ENCODE measurements around the gene DYSF.
"Not testable (repeated sequence)": the region's sequence is repeated elsewhere in the genome, so short reads cannot be mapped to it uniquely, and the experiment has no call there.

Gene DYSF

GRCh38 chr2:71428472-71429383 lies 24.6 kb upstream of the DYSF start:
- Histone ChIP-seq H3K9ac (ENCODE audit: low read length in 2 of 2) (no peak overlapping the region), H3K4me3 (ENCODE audit: low read length in 2 of 2) (no peak overlapping the region), H3K27me3 (ENCODE audit: control insufficient read depth in 1 of 2, insufficient read depth in 2 of 2, low read length in 2 of 2) (no peaks in the 10 kb centered on the region), H3K4me1 (ENCODE audit: control insufficient read depth, insufficient read depth, low read length) (no peaks in the 10 kb centered on the region), H3K9me3 (ENCODE audit: control insufficient read depth in 2 of 2, low read length in 2 of 2) (no peaks in the 10 kb centered on the region), H3K27ac (ENCODE audit: low read length) (no peak overlapping the region), H3K36me3 (ENCODE audit: control insufficient read depth in 2 of 2, insufficient read depth in 2 of 2, low read length in 2 of 2) (peaks cover 22 to 42% of the 10 kb centered on the region in 2 donors)

DNA sequence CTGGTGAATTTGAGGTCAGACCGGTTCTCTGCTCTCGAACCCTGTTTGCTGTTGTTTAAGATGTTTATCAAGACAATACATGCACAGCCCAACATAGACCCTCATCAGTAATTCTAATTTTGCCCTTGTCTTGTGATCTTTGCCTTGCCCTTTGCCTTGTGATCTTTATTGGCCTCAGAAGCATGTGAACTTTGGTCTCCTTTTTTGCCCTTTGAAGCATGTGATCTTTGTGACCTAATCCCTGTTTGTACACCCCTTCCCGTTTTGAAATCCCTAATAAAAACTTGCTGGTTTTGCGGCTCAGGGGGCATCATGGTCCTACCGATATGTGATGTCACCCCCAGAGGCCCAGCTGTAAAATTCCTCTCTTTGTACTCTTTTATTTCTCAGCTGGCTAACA lies 8.2 kb upstream of the DYSF start:
- not testable (repeated sequence) for H3K36me3 ChIP-seq (ENCODE audit: control insufficient read depth in 2 of 2, insufficient read depth in 2 of 2, low read length in 2 of 2); H3K9me3 ChIP-seq (ENCODE audit: control insufficient read depth in 2 of 2, low read length in 2 of 2); H3K27ac ChIP-seq (ENCODE audit: low read length); H3K27me3 ChIP-seq (ENCODE audit: control insufficient read depth in 1 of 2, insufficient read depth in 2 of 2, low read length in 2 of 2); H3K4me3 ChIP-seq (ENCODE audit: low read length in 2 of 2); H3K9ac ChIP-seq (ENCODE audit: low read length in 2 of 2); H3K4me1 ChIP-seq (ENCODE audit: control insufficient read depth, insufficient read depth, low read length)

DNA sequence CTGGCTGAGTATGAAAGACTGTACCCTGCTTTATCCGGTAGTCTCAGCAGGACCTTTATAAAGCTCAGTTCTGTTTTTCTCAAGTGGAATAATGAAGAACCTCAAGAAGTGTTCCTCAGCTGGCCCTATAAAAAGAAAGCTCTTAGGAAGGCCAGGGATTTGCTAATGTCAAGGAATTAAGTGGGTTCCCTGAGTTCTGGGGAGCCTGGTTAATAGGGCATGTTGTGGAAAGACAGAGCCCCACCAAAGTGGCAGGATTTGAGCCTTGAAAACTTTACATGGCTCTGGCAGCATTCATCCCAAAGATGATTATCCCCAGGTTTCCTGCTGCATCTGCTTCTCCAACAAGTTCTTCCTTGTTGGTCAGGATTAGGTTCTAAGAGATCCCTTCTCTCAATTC lies 6.9 kb upstream of the DYSF start:
- H3K4me1 ChIP-seq (ENCODE audit: control insufficient read depth, insufficient read depth, low read length): peaks cover 10% of the 10 kb centered on the region
- H3K4me3 ChIP-seq (ENCODE audit: low read length in 2 of 2): no peak overlapping the region
- H3K36me3 ChIP-seq (ENCODE audit: control insufficient read depth in 2 of 2, insufficient read depth in 2 of 2, low read length in 2 of 2): no peaks in the 10 kb centered on the region
- no peaks in the 10 kb centered on the region for H3K9me3 ChIP-seq (ENCODE audit: control insufficient read depth in 2 of 2, low read length in 2 of 2)
- no peak overlapping the region for H3K9ac ChIP-seq (ENCODE audit: low read length in 2 of 2)
- H3K27ac ChIP-seq (ENCODE audit: low read length): no peak overlapping the region
- no peaks in the 10 kb centered on the region for H3K27me3 ChIP-seq (ENCODE audit: control insufficient read depth in 1 of 2, insufficient read depth in 2 of 2, low read length in 2 of 2)

GRCh38 chr2:71449343-71449742 lies 4.0 kb upstream of the DYSF start:
- no peak overlapping the region for H3K4me3 ChIP-seq (ENCODE audit: low read length in 2 of 2)
- H3K9ac ChIP-seq (ENCODE audit: low read length in 2 of 2): no peak overlapping the region
- H3K9me3 ChIP-seq (ENCODE audit: control insufficient read depth in 2 of 2, low read length in 2 of 2): no peaks in the 10 kb centered on the region
- H3K4me1 ChIP-seq (ENCODE audit: control insufficient read depth, insufficient read depth, low read length): peaks cover 36% of the 10 kb centered on the region
- no peaks in the 10 kb centered on the region for H3K36me3 ChIP-seq (ENCODE audit: control insufficient read depth in 2 of 2, insufficient read depth in 2 of 2, low read length in 2 of 2)
- H3K27ac ChIP-seq (ENCODE audit: low read length): no peak overlapping the region
- H3K27me3 ChIP-seq (ENCODE audit: control insufficient read depth in 1 of 2, insufficient read depth in 2 of 2, low read length in 2 of 2): peaks cover 0 to 2% of the 10 kb centered on the region in 2 donors

DNA sequence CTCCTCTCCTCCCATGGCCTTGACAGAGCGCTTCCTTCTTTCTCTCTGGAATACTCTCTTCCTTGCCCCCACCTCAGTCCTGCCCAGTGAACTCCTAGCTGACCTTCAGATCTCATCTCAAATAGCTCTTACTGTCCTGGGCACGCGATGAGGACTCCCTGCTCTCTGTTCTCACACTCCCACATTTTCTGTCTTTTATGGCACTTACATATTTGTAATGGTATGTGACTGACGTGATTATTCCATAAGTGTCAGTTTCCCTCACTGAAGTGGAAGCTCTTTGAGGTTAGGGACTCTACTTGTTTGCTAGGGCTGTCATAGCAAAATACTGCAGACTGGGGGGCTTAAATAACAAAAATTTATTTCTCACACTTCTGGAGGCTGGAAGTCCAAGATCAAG lies 1.7 kb upstream of the DYSF start:
- peak overlapping the region; percentile 49 for H3K27ac ChIP-seq (ENCODE audit: low read length)
- no peak overlapping the region for H3K4me3 ChIP-seq (ENCODE audit: low read length in 2 of 2)
- no peak overlapping the region for H3K9ac ChIP-seq (ENCODE audit: low read length in 2 of 2)
- peaks cover 59% of the 10 kb centered on the region for H3K4me1 ChIP-seq (ENCODE audit: control insufficient read depth, insufficient read depth, low read length)
- H3K36me3 ChIP-seq (ENCODE audit: control insufficient read depth in 2 of 2, insufficient read depth in 2 of 2, low read length in 2 of 2): no peaks in the 10 kb centered on the region
- no peaks in the 10 kb centered on the region for H3K9me3 ChIP-seq (ENCODE audit: control insufficient read depth in 2 of 2, low read length in 2 of 2)
- H3K27me3 ChIP-seq (ENCODE audit: control insufficient read depth in 1 of 2, insufficient read depth in 2 of 2, low read length in 2 of 2): peaks cover 0 to 2% of the 10 kb centered on the region in 2 donors

DNA sequence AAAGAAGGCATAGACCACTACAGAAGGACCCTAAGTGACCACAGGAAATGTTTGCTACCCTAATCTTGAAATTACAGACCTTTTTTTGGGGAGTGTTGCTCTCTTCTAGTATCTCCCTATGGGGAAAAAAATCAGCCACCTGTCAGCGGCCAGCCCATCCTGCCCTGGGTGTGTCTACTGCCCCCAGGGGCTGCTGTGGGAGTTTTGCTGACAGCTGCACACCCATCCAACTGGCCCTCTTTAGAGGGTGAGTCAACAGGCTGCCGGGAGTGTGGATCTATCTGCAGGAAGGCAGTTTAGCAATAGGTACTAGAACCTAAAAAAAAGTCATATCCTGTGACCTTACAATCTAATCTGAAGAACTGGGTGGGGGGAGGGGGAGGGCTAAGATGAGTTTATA lies 796 bp upstream of the DYSF start:
- H3K36me3 ChIP-seq (ENCODE audit: control insufficient read depth in 2 of 2, insufficient read depth in 2 of 2, low read length in 2 of 2): no peaks in the 10 kb centered on the region
- H3K27me3 ChIP-seq (ENCODE audit: control insufficient read depth in 1 of 2, insufficient read depth in 2 of 2, low read length in 2 of 2): peaks cover 0 to 2% of the 10 kb centered on the region in 2 donors
- H3K9me3 ChIP-seq (ENCODE audit: control insufficient read depth in 2 of 2, low read length in 2 of 2): no peaks in the 10 kb centered on the region
- H3K4me1 ChIP-seq (ENCODE audit: control insufficient read depth, insufficient read depth, low read length): peaks cover 66% of the 10 kb centered on the region
- no peak overlapping the region for H3K27ac ChIP-seq (ENCODE audit: low read length)
- no peak overlapping the region for H3K9ac ChIP-seq (ENCODE audit: low read length in 2 of 2)
- H3K4me3 ChIP-seq (ENCODE audit: low read length in 2 of 2): peak overlapping the region in 1 of 2 donors; percentile 86

DNA sequence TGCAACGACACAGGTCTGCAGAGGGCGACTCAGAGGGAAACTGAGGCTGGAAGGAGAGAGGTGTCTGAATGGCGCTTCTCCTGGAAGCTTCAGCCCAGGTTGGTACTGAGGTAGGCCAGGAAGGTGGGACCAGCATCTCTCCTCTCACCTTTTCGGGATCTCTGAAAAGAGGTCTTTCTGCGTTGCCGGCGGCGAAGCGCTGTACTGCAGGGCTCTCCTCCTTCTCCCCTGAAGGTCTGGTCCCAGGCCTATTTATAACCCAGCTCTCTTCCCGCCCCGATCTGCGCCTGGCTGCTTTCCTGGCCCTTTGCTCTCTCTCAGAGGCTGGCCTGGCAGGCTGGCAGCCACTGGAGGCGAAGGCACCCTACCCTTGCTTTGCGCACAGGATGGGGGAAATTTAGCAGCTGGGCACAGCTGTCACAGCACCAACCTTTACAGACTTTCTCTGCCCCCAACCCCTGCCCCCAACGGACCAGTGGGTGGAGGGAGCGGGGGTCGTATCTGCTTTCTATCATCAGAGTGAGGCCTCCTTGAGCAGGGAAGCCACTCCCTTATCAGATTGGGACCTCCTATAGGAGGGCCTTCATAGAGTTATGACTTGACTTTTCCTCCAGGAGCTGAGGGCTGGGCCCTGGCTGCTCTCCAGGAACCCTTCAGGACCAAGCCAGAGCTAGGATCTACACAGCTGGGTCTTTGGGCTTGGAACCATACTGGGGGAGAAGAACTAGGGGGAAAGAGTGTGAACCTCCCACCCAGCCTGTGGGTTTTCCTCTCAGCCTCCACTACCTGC lies 1.1 kb downstream of the DYSF start:
- no peaks in the 10 kb centered on the region for H3K36me3 ChIP-seq (ENCODE audit: control insufficient read depth in 2 of 2, insufficient read depth in 2 of 2, low read length in 2 of 2)
- peak overlapping the region; percentile 89 for H3K27ac ChIP-seq (ENCODE audit: low read length)
- H3K4me1 ChIP-seq (ENCODE audit: control insufficient read depth, insufficient read depth, low read length): peaks cover 83% of the 10 kb centered on the region
- H3K9me3 ChIP-seq (ENCODE audit: control insufficient read depth in 2 of 2, low read length in 2 of 2): no peaks in the 10 kb centered on the region
- H3K27me3 ChIP-seq (ENCODE audit: control insufficient read depth in 1 of 2, insufficient read depth in 2 of 2, low read length in 2 of 2): peaks cover 0 to 2% of the 10 kb centered on the region in 2 donors
- peak overlapping the region; percentile 31 to 86 for H3K4me3 ChIP-seq (ENCODE audit: low read length in 2 of 2)
- peak overlapping the region; percentile 29 to 71 for H3K9ac ChIP-seq (ENCODE audit: low read length in 2 of 2)

DNA sequence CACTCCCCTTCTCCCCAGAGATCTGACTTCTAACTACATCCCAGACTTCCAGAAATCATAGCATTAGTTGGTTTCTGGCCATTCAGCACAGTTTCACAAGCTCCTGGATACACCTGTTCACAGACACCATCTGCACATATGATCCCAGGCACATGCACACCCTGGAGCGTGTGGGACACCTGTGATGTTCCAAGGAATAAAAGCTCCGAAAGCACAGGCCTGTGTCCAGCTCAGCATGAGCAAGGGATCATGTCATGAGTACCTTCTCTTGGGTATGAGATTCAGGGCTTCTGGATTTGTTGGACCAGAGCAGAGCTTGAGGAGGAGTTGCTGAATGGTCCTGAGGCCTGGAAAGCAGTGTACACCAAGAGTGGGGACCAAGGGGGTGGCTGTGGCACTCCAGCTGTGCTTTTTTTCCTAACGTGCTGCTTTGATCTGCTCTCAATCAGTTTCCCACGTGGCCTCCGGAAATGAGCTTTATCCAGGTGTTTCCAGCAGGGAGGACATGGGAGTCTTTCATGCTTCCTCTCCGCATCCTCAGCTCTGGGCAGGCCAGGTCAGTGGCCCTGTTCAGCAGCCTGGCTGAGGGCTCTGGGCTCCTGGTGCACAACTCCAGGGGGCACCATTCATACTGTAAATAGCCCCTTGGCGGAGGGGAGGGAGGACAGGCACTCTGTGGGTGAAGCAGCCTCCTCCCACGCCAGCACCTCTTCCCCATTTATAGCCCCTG lies 1.8 kb downstream of the DYSF start:
- Histone ChIP-seq H3K36me3 (ENCODE audit: control insufficient read depth in 2 of 2, insufficient read depth in 2 of 2, low read length in 2 of 2) (no peaks in the 10 kb centered on the region), H3K27ac (ENCODE audit: low read length) (peak overlapping the region; percentile 89), H3K27me3 (ENCODE audit: control insufficient read depth in 1 of 2, insufficient read depth in 2 of 2, low read length in 2 of 2) (peaks cover 0 to 2% of the 10 kb centered on the region in 2 donors), H3K4me1 (ENCODE audit: control insufficient read depth, insufficient read depth, low read length) (peaks cover 87% of the 10 kb centered on the region), H3K9me3 (ENCODE audit: control insufficient read depth in 2 of 2, low read length in 2 of 2) (no peaks in the 10 kb centered on the region), H3K9ac (ENCODE audit: low read length in 2 of 2) (peak overlapping the region; percentile 49 to 51), H3K4me3 (ENCODE audit: low read length in 2 of 2) (peak overlapping the region; percentile 7 to 86)

DNA sequence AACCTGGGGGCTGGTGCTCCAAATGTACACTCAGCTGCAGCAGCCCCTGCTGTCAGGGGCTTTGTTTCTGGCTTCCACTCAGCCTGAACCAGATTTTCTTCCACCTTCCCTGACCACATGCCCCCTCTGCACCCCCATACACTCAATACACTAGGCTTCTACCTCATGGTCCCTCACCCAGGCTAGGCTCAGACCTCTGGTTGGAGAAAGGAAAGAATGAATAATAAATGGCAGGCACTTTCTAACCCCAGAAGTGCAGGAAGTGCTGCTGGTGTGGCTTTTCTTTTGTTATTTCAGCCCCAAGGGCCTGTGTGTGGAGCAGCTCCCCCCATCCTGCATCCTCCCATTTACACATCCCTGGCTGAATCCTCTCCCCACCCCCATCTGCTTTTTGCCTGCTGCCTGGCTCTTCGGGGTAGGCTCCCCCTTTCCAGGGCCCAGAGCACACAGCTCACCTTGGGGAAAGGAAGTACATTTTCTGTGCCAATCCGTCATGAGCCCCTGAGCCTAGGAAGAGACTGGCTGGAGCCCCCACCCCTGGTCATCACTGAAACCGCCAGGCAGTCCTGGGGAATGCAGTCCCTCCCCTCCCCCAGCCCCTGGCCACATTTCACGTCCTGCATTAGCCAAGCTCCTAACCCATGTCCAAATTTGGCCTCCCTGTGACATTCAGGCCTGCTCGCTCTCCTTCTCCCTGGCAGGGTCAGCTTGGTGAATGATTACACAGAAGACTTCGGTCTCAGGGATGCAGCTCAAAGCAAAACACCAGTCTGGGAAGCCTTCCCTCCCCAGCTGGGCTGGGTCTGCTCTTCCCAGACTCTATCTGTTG lies 2.6 kb downstream of the DYSF start:
- Histone ChIP-seq H3K27me3 (ENCODE audit: control insufficient read depth in 1 of 2, insufficient read depth in 2 of 2, low read length in 2 of 2) (peaks cover 0 to 2% of the 10 kb centered on the region in 2 donors), H3K9ac (ENCODE audit: low read length in 2 of 2) (peak overlapping the region; percentile 49 to 69), H3K4me1 (ENCODE audit: control insufficient read depth, insufficient read depth, low read length) (peaks cover 92% of the 10 kb centered on the region), H3K4me3 (ENCODE audit: low read length in 2 of 2) (peak overlapping the region in 1 of 2 donors; percentile 86), H3K36me3 (ENCODE audit: control insufficient read depth in 2 of 2, insufficient read depth in 2 of 2, low read length in 2 of 2) (no peaks in the 10 kb centered on the region), H3K27ac (ENCODE audit: low read length) (peak overlapping the region; percentile 89), H3K9me3 (ENCODE audit: control insufficient read depth in 2 of 2, low read length in 2 of 2) (no peaks in the 10 kb centered on the region)

- peaks cover 0 to 2% of the 10 kb centered on the region in 2 donors for H3K27me3 ChIP-seq (ENCODE audit: control insufficient read depth in 1 of 2, insufficient read depth in 2 of 2, low read length in 2 of 2)
- peak overlapping the region; percentile 89 for H3K27ac ChIP-seq (ENCODE audit: low read length)
- no peaks in the 10 kb centered on the region for H3K36me3 ChIP-seq (ENCODE audit: control insufficient read depth in 2 of 2, insufficient read depth in 2 of 2, low read length in 2 of 2)
- peak overlapping the region in 1 of 2 donors; percentile 47 for H3K4me3 ChIP-seq (ENCODE audit: low read length in 2 of 2)
- H3K9me3 ChIP-seq (ENCODE audit: control insufficient read depth in 2 of 2, low read length in 2 of 2): no peaks in the 10 kb centered on the region
- peak overlapping the region; percentile 49 to 66 for H3K9ac ChIP-seq (ENCODE audit: low read length in 2 of 2)
- peaks cover 91% of the 10 kb centered on the region for H3K4me1 ChIP-seq (ENCODE audit: control insufficient read depth, insufficient read depth, low read length)
Measured at GRCh38 chr2:71456617-71457016, 3.3 kb downstream of the DYSF start.
